Amniotic stem cell (primary cell): ENCODE data around the gene AHCYL1.

Experiments used
- DNase-seq: peaks from one replicate; lab custom pipeline; 2025; lab: John Stamatoyannopoulos, UW

AHCYL1 gene

GRCh38 chr1:110062612-110063011 is 78.0 kb downstream of the AHCYL1 start:
- no peak for DNase-seq

- no peak for DNase-seq
Measured at GRCh38 chr1:110063781-110064180, 79.2 kb downstream of the AHCYL1 start.

- no peak for DNase-seq
Measured at GRCh38 chr1:110064576-110065337, 80.2 kb downstream of the AHCYL1 start.

- no peak for DNase-seq
Measured at GRCh38 chr1:110065841-110066240, 81.3 kb downstream of the AHCYL1 start.

- no peak for DNase-seq
Measured at GRCh38 chr1:110067479-110067892, 82.9 kb downstream of the AHCYL1 start.

GRCh38 chr1:110067893-110068645 is 83.5 kb downstream of the AHCYL1 start:
- no peak for DNase-seq

- DNase-seq: no peak
Measured at GRCh38 chr1:110068646-110069403, 84.3 kb downstream of the AHCYL1 start.

GRCh38 chr1:110069404-110070281 is 85.1 kb downstream of the AHCYL1 start:
- no peak for DNase-seq

GRCh38 chr1:110070282-110070669 is 85.7 kb downstream of the AHCYL1 start:
- no peak for DNase-seq

- no peak for DNase-seq
Measured at GRCh38 chr1:110070671-110071242, 86.2 kb downstream of the AHCYL1 start, which contains the start of gene ALX3. ALX3 (minus strand) TSS chr1:110070672; CDS start chr1:110070612, 60 bp downstream.
